HepG2 (cell line): ENCODE data around the gene DPP6. TPM values are rescaled to one million over a fixed set of nuclear protein-coding genes. Genes with fewer than 3 reads are reported as not detected.

Source experiments
- HOXA3 ChIP-seq: sonication (generic); formaldehyde crosslinking; IDR thresholded peaks from 2 replicates; pipeline ENCODE4 v1.5.0; 2020; ENCODE audit warnings: missing genetic modification reagents
- IRX3 ChIP-seq: sonication (generic); formaldehyde crosslinking; IDR thresholded peaks from 2 replicates; pipeline ENCODE4 v1.8.1; 2023; ENCODE audit warnings: mild to moderate bottlenecking, low read depth, missing genetic modification reagents, borderline replicate concordance
- KDM3A ChIP-seq: IDR thresholded peaks from 2 replicates; pipeline ENCODE4 v1.6.1; 2018; ENCODE audit warnings: low read depth, missing compliant biosample characterization
- NPAS2 ChIP-seq: sonication (generic); formaldehyde crosslinking; IDR thresholded peaks from 2 replicates; pipeline ENCODE4 v1.8.0; 2022; ENCODE audit warnings: mild to moderate bottlenecking, missing genetic modification reagents, borderline replicate concordance
- PHF8 ChIP-seq: sonication (generic); formaldehyde crosslinking; IDR thresholded peaks from 2 replicates; pipeline ENCODE4 v1.5.0; 2020; ENCODE audit warnings: missing genetic modification reagents
- RNF2 ChIP-seq: fragments of 450-650 bp; conservative IDR thresholded peaks from 2 replicates; pipeline ENCODE4 v1.6.1; 2016; ENCODE audit warnings: low read depth
- RXRA ChIP-seq: sonication (generic); formaldehyde crosslinking; IDR thresholded peaks from 2 replicates; pipeline ENCODE4 v1.5.1; 2020; ENCODE audit warnings: missing genetic modification reagents
- SMYD3 ChIP-seq: sonication (generic); formaldehyde crosslinking; IDR thresholded peaks from 2 replicates; pipeline ENCODE4 v1.8.1; 2023; ENCODE audit warnings: mild to moderate bottlenecking, missing genetic modification reagents
- SOX5 ChIP-seq: IDR thresholded peaks from 2 replicates; pipeline ENCODE4 v1.6.1; 2016; ENCODE audit warnings: borderline replicate concordance
- SOX6 ChIP-seq, 2 experiments: fragments of 450-650 bp in 1 of 2; sonication (generic) in 1 of 2; formaldehyde crosslinking in 1 of 2; IDR thresholded peaks; 2 replicates each; pipeline versions ENCODE4 v1.4.0 to v1.6.1; 2017 to 2020; ENCODE audit warnings: antibody characterized with exemption in 1 of 2, mild to moderate bottlenecking in 1 of 2, missing genetic modification reagents in 1 of 2
- THRA ChIP-seq: sonication (generic); formaldehyde crosslinking; IDR thresholded peaks from 2 replicates; pipeline ENCODE4 v1.4.0; 2020; ENCODE audit warnings: missing genetic modification reagents, borderline replicate concordance
- ZMYM4 ChIP-seq: sonication (generic); formaldehyde crosslinking; IDR thresholded peaks from 2 replicates; pipeline ENCODE4 v1.8.1; 2023; ENCODE audit warnings: mild to moderate bottlenecking, missing genetic modification reagents
- ZNF317 ChIP-seq: sonication (generic); formaldehyde crosslinking; IDR thresholded peaks from 2 replicates; pipeline ENCODE4 v1.5.0; 2020; ENCODE audit warnings: mild to moderate bottlenecking, missing genetic modification reagents
- ZNF563 ChIP-seq: sonication (generic); formaldehyde crosslinking; IDR thresholded peaks from 2 replicates; pipeline ENCODE4 v1.8.0; 2022; ENCODE audit warnings: mild to moderate bottlenecking, moderate library complexity, missing genetic modification reagents
- ZNF644 ChIP-seq: IDR thresholded peaks from 2 replicates; pipeline ENCODE4 v1.6.1; 2016; ENCODE audit warnings: low read depth
- ZSCAN25 ChIP-seq: sonication (generic); formaldehyde crosslinking; IDR thresholded peaks from 2 replicates; pipeline ENCODE4 v1.8.0; 2022; ENCODE audit warnings: mild to moderate bottlenecking, missing genetic modification reagents
- polyA plus RNA-seq, 8 experiments: library from polyadenylated mRNA; depleted of rRNA in 3 of 8; stranded (reverse) in 7 of 8; unstranded in 1 of 8; fragments of >200 nt; fragmentation: Illumina TruSeq in 4 of 8; extraction: Trizol in 4 of 8; gene quantifications; 2 replicates each; pipeline versions ENCODE4 v1.2.1 to v1.2.3, GENCODE V29; 2011 to 2016; ENCODE audit warnings: low read depth in 4 of 8, missing spikeins in 1 of 8, mixed read lengths in 1 of 8; ENCODE audit not compliant: insufficient read depth in 1 of 8
- total RNA-seq, 5 experiments: library from RNA; depleted of rRNA; stranded (reverse); fragments of >200 nt; fragmentation: Illumina TruSeq; extraction: Trizol; gene quantifications; 2 replicates each; pipeline ENCODE4 v1.2.3, GENCODE V29; 2016; ENCODE audit warnings: low read depth in 1 of 5
- TF ChIP-seq, protein P1 (sequence below): sonication (generic); formaldehyde crosslinking; IDR thresholded peaks from 2 replicates; pipeline ENCODE4 v1.4.0; 2020; ENCODE audit warnings: mild to moderate bottlenecking, missing genetic modification reagents, borderline replicate concordance
- TF ChIP-seq, protein P2 (sequence below): sonication (generic); formaldehyde crosslinking; IDR thresholded peaks from 2 replicates; pipeline ENCODE4 v1.4.0; 2020; ENCODE audit warnings: missing genetic modification reagents
- TF ChIP-seq, protein P3 (sequence below): sonication (generic); formaldehyde crosslinking; conservative IDR thresholded peaks from 2 replicates; pipeline ENCODE4 v1.8.0; 2022; ENCODE audit warnings: mild to moderate bottlenecking, moderate library complexity, missing genetic modification reagents

DPP6 gene
- total and polyA plus RNA-seq, 2 of the 13 experiments (the other 11 are each of a cell fraction or from before 2014, with no cell fraction given): not detected

- TF ChIP-seq ZNF563: no peak
- no peak for TF ChIP-seq HOXA3 (CRISPR knock-in tag)
- no peak for TF ChIP-seq SOX6 (IDR thresholded peaks at IDR 0.05)
- peak; percentile 84 for TF ChIP-seq SOX6 (CRISPR knock-in tag; IDR thresholded peaks at IDR 0.05)
- peak; percentile 38; the same call in 1 of the 2 replicates for TF ChIP-seq KDM3A (CRISPR knock-in tag)
- peak; percentile 35; the same call in 1 of the 2 replicates for TF ChIP-seq SOX5 (CRISPR knock-in tag)
- TF ChIP-seq, protein P1, sequence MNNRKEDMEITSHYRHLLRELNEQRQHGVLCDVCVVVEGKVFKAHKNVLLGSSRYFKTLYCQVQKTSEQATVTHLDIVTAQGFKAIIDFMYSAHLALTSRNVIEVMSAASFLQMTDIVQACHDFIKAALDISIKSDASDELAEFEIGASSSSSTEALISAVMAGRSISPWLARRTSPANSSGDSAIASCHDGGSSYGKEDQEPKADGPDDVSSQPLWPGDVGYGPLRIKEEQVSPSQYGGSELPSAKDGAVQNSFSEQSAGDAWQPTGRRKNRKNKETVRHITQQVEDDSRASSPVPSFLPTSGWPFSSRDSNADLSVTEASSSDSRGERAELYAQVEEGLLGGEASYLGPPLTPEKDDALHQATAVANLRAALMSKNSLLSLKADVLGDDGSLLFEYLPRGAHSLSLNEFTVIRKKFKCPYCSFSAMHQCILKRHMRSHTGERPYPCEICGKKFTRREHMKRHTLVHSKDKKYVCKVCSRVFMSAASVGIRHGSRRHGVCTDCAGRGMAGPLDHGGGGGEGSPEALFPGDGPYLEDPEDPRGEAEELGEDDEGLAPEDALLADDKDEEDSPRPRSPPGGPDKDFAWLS: no peak
- TF ChIP-seq ZNF317 (CRISPR knock-in tag): no peak
- TF ChIP-seq PHF8 (CRISPR knock-in tag): no peak
- TF ChIP-seq SMYD3 (CRISPR knock-in tag): no peak
- TF ChIP-seq RXRA: peak; percentile 69; the same call in 1 of the 2 replicates
- TF ChIP-seq THRA (CRISPR knock-in tag): peak; percentile 38; the same call in 1 of the 2 replicates
- no peak for TF ChIP-seq ZSCAN25 (CRISPR knock-in tag)
- TF ChIP-seq RNF2: no peak
- TF ChIP-seq, protein P2, sequence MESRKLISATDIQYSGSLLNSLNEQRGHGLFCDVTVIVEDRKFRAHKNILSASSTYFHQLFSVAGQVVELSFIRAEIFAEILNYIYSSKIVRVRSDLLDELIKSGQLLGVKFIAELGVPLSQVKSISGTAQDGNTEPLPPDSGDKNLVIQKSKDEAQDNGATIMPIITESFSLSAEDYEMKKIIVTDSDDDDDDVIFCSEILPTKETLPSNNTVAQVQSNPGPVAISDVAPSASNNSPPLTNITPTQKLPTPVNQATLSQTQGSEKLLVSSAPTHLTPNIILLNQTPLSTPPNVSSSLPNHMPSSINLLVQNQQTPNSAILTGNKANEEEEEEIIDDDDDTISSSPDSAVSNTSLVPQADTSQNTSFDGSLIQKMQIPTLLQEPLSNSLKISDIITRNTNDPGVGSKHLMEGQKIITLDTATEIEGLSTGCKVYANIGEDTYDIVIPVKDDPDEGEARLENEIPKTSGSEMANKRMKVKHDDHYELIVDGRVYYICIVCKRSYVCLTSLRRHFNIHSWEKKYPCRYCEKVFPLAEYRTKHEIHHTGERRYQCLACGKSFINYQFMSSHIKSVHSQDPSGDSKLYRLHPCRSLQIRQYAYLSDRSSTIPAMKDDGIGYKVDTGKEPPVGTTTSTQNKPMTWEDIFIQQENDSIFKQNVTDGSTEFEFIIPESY (CRISPR knock-in tag): no peak
- TF ChIP-seq ZMYM4 (CRISPR knock-in tag): peak; percentile 56
- TF ChIP-seq IRX3 (CRISPR knock-in tag): no peak
- no peak for TF ChIP-seq NPAS2 (CRISPR knock-in tag)
- TF ChIP-seq, protein P3, sequence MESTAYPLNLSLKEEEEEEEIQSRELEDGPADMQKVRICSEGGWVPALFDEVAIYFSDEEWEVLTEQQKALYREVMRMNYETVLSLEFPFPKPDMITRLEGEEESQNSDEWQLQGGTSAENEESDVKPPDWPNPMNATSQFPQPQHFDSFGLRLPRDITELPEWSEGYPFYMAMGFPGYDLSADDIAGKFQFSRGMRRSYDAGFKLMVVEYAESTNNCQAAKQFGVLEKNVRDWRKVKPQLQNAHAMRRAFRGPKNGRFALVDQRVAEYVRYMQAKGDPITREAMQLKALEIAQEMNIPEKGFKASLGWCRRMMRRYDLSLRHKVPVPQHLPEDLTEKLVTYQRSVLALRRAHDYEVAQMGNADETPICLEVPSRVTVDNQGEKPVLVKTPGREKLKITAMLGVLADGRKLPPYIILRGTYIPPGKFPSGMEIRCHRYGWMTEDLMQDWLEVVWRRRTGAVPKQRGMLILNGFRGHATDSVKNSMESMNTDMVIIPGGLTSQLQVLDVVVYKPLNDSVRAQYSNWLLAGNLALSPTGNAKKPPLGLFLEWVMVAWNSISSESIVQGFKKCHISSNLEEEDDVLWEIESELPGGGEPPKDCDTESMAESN (CRISPR knock-in tag): 0 out of 2 replicates have a peak, but pooled peaks have one; percentile 32
- 0 out of 2 replicates have a peak, but pooled peaks have one; percentile 23 for TF ChIP-seq ZNF644 (CRISPR knock-in tag)
Observed at GRCh38 chr7:154903083-154903731, 851.0 kb downstream of the DPP6 start (continued).
